GM23338 (cell line): ENCODE results near the gene TMEM182.

Source experiments
- CREB1 ChIP-seq: fragments of 250-450 bp; sonication (Bioruptor Pico); IDR thresholded peaks from 2 replicates; pipeline ENCODE4 v1.5.0; 2020; ENCODE audit warnings: low read depth, mild to moderate bottlenecking, moderate library complexity
- CTCF ChIP-seq, 2 experiments: fragments of 200-600 bp in 1 of 2; sonication (generic) in 1 of 2; conservative IDR thresholded peaks; 2 replicates each; pipeline versions ENCODE4 v1.5.1 to v1.6.1; 2016 to 2017; ENCODE audit warnings: antibody characterized with exemption in 2 of 2, low read depth in 2 of 2, mild to moderate bottlenecking in 2 of 2, moderate library complexity in 1 of 2
- ETS1 ChIP-seq: IDR thresholded peaks from 2 replicates; pipeline ENCODE4 v1.6.1; 2016; ENCODE audit warnings: antibody characterized with exemption
- EZH2 ChIP-seq: fragments of 200-600 bp; sonication (generic); IDR thresholded peaks from one replicate; pipeline ENCODE4 v1.8.0; 2017; ENCODE audit warnings: antibody characterized with exemption, mild to moderate bottlenecking, low read depth; ENCODE audit not compliant: unreplicated experiment
- EZH2phosphoT487 ChIP-seq: fragments of 200-600 bp; sonication (generic); IDR thresholded peaks from one replicate; pipeline ENCODE4 v1.8.1; 2018; ENCODE audit warnings: antibody characterized with exemption; ENCODE audit not compliant: unreplicated experiment
- POLR2AphosphoS5 ChIP-seq: IDR thresholded peaks from 2 replicates; pipeline ENCODE4 v1.6.1; 2016; ENCODE audit warnings: antibody characterized with exemption, low read depth
- REST ChIP-seq: IDR thresholded peaks from one replicate; pipeline ENCODE4 v1.6.1; 2018; ENCODE audit warnings: antibody characterized with exemption; ENCODE audit not compliant: unreplicated experiment
- STAT1 ChIP-seq: IDR thresholded peaks from one replicate; pipeline ENCODE4 v1.6.1; 2016; ENCODE audit warnings: antibody characterized with exemption; ENCODE audit not compliant: unreplicated experiment
- ZNF331 ChIP-seq: fragments of 250-450 bp; sonication (Bioruptor Pico); IDR thresholded peaks from 2 replicates; pipeline ENCODE4 v1.5.0; 2020; ENCODE audit warnings: low read depth, mild to moderate bottlenecking, moderate library complexity
- ZNF462 ChIP-seq: fragments of 250-450 bp; sonication (Bioruptor Pico); IDR thresholded peaks from 2 replicates; pipeline ENCODE4 v1.5.0; 2020; ENCODE audit warnings: mild to moderate bottlenecking, moderate library complexity

GRCh38 chr2:102798181-102798580 is 36.4 kb downstream of the TMEM182 start:
- no peak for TF ChIP-seq CREB1 (CRISPR knock-in tag)
- TF ChIP-seq CTCF (conservative IDR thresholded peaks at IDR 0.05; ENCODE audit: low read depth in 2 of 2), result no peak
- no peak for TF ChIP-seq POLR2AphosphoS5
- no peak for TF ChIP-seq EZH2
- TF ChIP-seq STAT1, result no peak
- TF ChIP-seq REST, result no peak
- TF ChIP-seq ZNF462, result no peak
- no peak for TF ChIP-seq EZH2phosphoT487
- no peak for TF ChIP-seq ETS1
- TF ChIP-seq ZNF331 (CRISPR knock-in tag), result no peak
